ENCODE results near the gene PCDHA7.
"Not testable (repeated sequence)": the region's sequence is repeated elsewhere in the genome, so short reads cannot be mapped to it uniquely, and the experiment has no call there.

The PCDHA7 gene

GRCh38 chr5:140862441-140863295 is 28.6 kb downstream of the PCDHA7 start:
- DNase-seq, result no peak

DNA sequence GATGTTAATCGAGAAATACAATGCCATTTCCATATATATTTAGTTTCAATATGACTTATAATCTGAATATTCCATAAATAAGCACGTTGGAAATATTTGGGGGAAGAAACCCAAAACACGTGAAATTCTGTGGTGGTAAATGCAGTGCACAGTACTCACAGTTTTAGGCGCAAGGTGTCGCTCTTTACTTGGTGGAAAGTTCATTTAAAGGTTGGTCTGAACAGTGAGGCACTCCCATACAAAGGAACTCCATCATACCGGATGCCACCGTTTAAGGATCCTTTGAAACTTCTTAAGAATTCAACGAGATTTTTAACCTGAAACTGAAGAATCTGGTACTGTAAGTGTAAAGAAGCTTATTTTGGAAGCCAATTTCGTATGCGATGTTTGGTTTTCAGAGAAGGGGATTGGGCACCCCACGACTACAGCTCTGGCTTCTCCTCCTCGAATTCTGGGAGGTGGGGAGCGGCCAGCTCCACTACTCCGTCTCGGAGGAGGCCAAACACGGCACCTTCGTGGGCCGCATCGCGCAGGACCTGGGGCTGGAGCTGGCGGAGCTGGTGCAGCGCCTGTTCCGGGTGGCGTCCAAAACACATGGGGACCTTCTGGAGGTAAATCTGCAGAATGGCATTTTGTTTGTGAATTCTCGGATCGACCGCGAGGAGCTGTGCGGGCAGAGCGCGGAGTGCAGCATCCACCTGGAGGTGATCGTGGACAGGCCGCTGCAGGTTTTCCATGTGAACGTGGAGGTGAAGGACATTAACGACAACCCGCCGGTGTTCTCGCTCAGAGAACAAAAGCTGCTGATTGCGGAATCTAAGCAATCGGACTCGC is 34.9 kb downstream of the PCDHA7 start, which contains the start of gene PCDHA11:
Gene PCDHA11 (plus strand): TSS at position 237 of the 834 bp plus-strand sequence. CDS start 147 bp downstream, at position 384.
- no peak for DNase-seq

GRCh38 chr5:140869555-140869886 is 35.5 kb downstream of the PCDHA7 start:
- no peak for DNase-seq

GRCh38 chr5:140870221-140871201 is 36.4 kb downstream of the PCDHA7 start:
- DNase-seq, result no peak

DNA sequence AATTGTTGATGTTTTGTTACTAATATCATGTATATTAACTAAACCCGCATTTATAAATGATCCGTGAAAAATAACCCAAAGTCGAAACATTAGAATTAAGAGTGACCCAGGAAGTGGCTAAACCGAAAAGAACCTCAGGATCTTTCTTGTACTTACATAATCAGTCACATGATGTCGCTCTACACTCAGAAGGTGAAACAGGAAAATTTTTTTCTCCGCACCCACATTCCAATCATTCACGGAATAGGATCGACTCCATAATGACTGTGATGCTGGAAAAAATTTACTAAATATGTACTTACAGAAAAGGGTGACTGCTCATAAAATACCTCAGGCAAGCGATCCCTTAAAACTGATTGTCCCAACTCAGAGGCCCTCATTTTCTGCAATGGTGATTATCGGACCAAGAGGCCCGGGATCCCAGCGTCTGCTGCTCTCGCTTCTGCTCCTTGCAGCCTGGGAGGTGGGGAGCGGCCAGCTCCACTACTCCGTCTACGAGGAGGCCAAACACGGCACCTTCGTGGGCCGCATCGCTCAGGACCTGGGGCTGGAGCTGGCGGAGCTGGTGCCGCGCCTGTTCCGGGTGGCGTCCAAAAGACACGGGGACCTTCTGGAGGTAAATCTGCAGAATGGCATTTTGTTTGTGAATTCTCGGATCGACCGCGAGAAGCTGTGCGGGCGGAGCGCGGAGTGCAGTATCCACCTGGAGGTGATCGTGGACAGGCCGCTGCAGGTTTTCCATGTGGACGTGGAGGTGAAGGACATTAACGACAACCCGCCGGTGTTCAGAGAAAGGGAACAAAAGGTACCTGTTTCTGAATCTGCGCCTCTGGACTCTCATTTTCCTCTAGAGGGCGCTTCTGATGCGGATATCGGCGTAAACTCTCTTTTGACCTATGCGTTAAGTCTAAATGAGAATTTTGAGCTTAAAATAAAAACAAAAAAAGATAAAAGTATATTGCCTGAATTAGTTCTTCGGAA is 41.3 kb downstream of the PCDHA7 start, which contains the start of gene PCDHA12:
Gene PCDHA12 (plus strand): TSS at position 224 of the 981 bp plus-strand sequence. CDS start 165 bp downstream, at position 389.
- DNase-seq, result no peak

GRCh38 chr5:140876541-140877261 is 42.6 kb downstream of the PCDHA7 start:
- DNase-seq, result not testable (repeated sequence)

GRCh38 chr5:140877262-140877581 is 43.2 kb downstream of the PCDHA7 start:
- no peak for DNase-seq

DNA sequence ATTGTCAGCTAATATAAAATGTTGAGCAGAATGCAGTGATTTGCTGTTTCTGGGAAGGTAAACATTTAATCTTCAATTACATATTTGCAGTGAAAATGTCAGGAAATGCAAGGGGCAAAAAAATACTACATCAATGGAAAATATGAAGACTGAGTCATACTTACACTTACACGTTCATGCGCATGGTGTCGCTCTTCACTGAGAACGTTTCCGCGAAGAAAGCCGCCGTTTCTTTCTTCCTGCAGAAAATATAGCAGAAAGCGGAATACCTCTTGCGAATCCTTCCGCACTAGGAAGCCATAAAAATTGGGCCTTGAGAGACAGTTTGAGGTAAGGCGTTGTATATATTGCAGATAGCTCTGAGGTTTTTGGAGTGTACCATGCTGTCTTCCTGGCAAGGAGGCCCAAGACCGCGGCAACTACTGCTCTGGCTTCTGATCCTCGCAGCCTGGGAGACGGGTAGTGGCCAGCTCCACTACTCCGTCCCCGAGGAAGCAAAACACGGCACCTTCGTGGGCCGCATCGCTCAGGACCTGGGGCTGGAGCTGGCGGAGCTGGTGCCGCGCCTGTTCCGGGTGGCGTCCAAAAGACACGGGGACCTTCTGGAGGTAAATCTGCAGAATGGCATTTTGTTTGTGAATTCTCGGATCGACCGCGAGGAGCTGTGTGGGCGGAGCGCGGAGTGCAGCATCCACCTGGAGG is 48.0 kb downstream of the PCDHA7 start, which contains the start of gene PCDHA13:
Gene PCDHA13 (plus strand): TSS at position 236 of the 702 bp plus-strand sequence. CDS start 145 bp downstream, at position 381.
- DNase-seq, result no peak

GRCh38 chr5:140882591-140882899 is 48.5 kb downstream of the PCDHA7 start:
- DNase-seq, result no peak

GRCh38 chr5:140883373-140883772 is 49.3 kb downstream of the PCDHA7 start:
- DNase-seq, result no peak

GRCh38 chr5:140883927-140884697 is 50.0 kb downstream of the PCDHA7 start:
- DNase-seq, result no peak
